NB4 (cell line): ENCODE results near the gene PIEZO2.

Experiments used
- CTCF ChIP-seq: IDR thresholded peaks from one replicate; pipeline ENCODE4 v1.5.1; 2012; ENCODE audit warnings: low read depth, low read length
- MAX ChIP-seq: IDR thresholded peaks from 2 replicates; pipeline ENCODE4 v1.6.1; 2011; ENCODE audit warnings: low read depth, low read length
- POLR2A ChIP-seq: IDR thresholded peaks from 2 replicates; pipeline ENCODE4 v1.6.1; 2011; ENCODE audit warnings: mild to moderate bottlenecking; ENCODE audit not compliant: insufficient read length; ENCODE audit errors: extremely low read depth

GRCh38 chr18:10760986-10761385 lies 388.4 kb downstream of the PIEZO2 start:
- TF ChIP-seq POLR2A (no peak), CTCF (no peak), MAX (no peak)
